GM19468 (cell line): ENCODE results near the gene EPG5.
"Not testable (repeated sequence)": the region's sequence is repeated elsewhere in the genome, so short reads cannot be mapped to it uniquely, and the experiment has no call there.

Source experiments
- ATAC-seq: cut with Tn5 transposase; IDR thresholded peaks from one replicate; pipeline ENCODE4 v1.9.1; 2021; ENCODE audit warnings: mild to moderate bottlenecking, moderate library complexity, moderate number of reproducible peaks; ENCODE audit not compliant: unreplicated experiment; ENCODE audit errors: extremely low read depth

The EPG5 gene, protein sequence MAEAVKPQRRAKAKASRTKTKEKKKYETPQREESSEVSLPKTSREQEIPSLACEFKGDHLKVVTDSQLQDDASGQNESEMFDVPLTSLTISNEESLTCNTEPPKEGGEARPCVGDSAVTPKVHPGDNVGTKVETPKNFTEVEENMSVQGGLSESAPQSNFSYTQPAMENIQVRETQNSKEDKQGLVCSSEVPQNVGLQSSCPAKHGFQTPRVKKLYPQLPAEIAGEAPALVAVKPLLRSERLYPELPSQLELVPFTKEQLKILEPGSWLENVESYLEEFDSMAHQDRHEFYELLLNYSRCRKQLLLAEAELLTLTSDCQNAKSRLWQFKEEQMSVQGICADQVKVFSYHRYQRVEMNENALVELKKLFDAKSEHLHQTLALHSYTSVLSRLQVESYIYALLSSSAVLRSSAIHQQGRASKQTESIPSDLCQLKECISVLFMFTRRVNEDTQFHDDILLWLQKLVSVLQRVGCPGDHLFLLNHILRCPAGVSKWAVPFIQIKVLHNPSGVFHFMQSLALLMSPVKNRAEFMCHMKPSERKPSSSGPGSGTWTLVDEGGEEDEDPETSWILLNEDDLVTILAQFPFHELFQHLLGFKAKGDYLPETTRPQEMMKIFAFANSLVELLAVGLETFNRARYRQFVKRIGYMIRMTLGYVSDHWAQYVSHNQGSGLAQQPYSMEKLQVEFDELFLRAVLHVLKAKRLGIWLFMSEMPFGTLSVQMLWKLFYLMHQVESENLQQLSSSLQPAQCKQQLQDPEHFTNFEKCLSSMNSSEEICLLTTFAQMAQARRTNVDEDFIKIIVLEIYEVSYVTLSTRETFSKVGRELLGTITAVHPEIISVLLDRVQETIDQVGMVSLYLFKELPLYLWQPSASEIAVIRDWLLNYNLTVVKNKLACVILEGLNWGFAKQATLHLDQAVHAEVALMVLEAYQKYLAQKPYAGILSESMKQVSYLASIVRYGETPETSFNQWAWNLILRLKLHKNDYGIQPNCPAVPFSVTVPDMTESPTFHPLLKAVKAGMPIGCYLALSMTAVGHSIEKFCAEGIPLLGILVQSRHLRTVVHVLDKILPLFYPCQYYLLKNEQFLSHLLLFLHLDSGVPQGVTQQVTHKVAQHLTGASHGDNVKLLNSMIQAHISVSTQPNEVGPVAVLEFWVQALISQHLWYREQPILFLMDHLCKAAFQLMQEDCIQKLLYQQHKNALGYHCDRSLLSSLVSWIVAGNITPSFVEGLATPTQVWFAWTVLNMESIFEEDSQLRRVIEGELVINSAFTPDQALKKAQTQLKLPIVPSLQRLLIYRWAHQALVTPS (N-terminal part only)

GRCh38 chr18:45967007-45967706 is at the start of gene EPG5:
Gene EPG5, minus strand, starts transcription at chr18:45967329. Its CDS starts 90 bp downstream, at chr18:45967239.
- peak; percentile 83 for ATAC-seq

- peak; percentile 64 for ATAC-seq
Measured at GRCh38 chr18:46013484-46014189, 46.5 kb upstream of the EPG5 start.

DNA sequence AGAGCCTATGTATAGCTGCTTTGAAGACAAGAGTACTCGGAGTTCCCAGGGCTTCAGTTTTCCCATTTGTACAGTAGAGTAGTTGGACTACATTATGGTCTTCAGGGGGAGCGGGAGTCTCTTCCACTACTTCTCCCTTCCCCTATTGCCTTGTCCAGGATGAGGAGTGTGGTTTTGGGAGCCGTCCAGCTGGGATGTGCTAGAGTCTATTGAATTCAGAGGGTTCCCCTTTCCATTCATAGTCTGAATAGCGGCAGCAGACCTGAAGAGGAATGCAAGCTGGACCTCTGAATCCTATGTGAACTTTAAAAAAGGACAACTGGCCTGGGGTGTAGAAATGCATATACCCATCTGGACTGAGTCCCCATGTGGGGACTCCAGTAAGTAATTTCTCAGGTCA is 43.5 kb upstream of the EPG5 start:
- ATAC-seq: no peak

DNA sequence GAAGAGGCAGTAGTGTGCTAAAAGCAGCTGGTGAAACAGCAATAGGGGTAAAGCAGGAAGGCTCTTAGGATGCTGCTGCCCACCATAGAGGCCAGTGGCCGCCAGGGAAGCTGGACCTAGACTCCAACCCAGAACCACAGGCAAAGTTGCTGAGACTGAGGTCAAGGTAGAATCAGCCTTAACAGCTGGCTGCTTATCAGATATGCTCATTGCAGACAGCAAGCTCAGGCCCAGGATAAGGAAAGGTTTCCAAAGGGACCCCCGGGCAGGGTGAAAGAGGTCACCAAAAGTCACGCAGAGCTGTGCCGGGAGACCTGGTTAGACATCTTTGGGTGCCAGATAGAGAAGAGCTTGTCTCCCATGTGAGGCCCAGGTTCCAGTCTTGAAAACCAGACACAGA is 42.9 kb upstream of the EPG5 start:
- no peak for ATAC-seq

DNA sequence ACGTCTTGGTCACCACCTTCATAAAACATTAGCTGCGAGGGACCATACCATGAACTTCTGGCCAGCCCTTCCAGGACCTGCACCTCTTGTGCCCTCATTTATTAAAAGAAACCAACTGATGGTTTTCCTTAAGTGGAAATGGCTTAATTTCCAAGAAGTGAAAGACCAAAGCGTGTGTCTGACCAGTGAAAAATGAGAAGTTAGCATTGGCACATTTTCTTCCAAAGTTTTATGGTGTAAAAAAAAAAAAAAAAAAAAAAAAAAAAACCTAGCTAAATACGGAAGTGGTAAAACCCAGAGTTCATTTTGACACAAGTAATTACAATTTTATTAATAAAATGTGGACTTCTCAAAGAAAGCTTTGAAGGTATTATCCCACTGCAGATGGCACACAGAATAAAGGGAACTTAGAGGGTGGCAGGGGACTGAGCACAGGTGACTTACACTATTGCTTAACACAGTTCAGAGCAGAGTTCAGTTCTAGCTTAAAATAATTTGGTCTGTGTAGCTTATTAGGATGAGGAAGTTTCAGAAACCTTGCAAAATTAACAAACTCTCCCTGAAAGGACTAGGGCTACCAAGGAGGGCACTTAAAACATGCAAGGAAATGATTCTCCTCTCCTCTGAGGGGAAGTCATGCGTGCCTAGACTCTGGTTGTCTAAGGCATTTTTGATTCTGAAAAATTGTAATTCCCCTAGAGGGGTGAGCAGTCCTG is 42.2 kb upstream of the EPG5 start:
- ATAC-seq: no peak

GRCh38 chr18:46008531-46008930 is 41.4 kb upstream of the EPG5 start:
- ATAC-seq: no peak

GRCh38 chr18:46007165-46007564 is 40.0 kb upstream of the EPG5 start:
- ATAC-seq: no peak

GRCh38 chr18:46002934-46003333 is 35.8 kb upstream of the EPG5 start:
- no peak for ATAC-seq

- no peak for ATAC-seq
Measured at GRCh38 chr18:46001892-46002291, 34.8 kb upstream of the EPG5 start.

GRCh38 chr18:46001074-46001473 is 33.9 kb upstream of the EPG5 start:
- no peak for ATAC-seq

- no peak for ATAC-seq
Measured at GRCh38 chr18:45999536-45999935, 32.4 kb upstream of the EPG5 start.

- no peak for ATAC-seq
Measured at GRCh38 chr18:45998244-45998643, 31.1 kb upstream of the EPG5 start.

DNA sequence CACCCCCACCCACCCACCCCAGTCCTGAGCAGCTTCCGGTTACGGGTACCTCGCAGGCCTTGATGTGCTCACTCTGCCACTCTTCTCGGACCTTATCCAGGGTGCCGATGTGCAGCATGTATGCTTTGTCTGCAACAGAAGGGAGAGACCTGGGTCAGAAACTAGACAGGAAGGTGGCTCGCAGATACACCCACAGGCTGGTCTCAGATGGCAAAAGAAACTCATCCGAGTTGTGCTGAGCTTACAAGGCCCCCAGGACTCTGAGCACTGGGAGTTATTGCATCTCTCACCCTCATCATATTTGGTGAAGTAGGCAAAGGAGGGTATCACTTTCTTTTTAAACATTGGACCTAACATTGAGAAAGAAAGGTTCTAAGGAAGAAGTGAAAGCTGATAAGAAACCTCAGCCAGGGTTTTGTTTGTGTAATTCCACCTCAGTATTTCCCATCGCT is 30.6 kb upstream of the EPG5 start:
- ATAC-seq: no peak

GRCh38 chr18:45995461-45995860 is 28.3 kb upstream of the EPG5 start:
- no peak for ATAC-seq

- ATAC-seq: no peak
Measured at GRCh38 chr18:45993438-45993837, 26.3 kb upstream of the EPG5 start.

DNA sequence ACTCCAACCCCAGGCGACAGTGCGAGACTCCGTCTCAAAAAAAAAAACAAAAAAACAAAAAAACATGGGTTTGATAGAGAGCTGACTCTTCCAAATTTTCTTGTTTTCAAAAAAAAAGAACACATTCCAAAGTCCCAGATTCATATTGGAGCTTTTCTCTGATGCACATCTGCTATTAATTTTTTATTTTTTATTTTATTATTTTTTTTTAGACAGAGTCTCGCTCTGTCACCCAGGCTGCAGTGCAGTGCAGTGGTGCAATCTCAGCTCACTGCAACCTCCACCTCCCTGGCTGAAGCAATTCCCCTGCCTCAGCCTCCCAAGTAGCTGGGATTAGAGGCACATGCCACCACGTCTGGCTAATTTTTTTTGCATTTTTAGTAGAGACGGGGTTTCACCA is 25.4 kb upstream of the EPG5 start:
- ATAC-seq: not testable (repeated sequence)

DNA sequence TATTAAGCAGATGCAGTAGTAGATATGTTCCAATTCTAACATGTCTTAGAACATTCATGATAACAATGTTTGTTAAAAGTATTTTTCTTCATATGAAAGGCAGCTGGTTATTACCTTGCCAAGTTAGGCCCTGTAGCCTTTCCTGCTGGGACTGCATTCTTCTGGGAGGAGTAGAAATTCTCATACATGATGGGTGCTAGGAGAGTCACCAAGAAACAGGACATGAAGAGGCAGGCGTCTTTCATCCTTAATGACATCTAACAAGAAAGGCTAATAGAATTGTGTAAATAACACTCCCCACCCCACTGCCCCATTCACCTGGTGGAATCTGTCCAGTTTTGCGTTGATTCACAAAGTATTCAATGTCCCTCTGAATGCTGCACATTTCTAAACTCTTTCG is 24.7 kb upstream of the EPG5 start:
- no peak for ATAC-seq

- no peak for ATAC-seq
Measured at GRCh38 chr18:45984546-45985235, 17.6 kb upstream of the EPG5 start.
